CD14-positive monocyte (primary cell): ENCODE results near the gene FOXL2NB. TPM values are rescaled to one million over a fixed set of nuclear protein-coding genes. Genes with fewer than 3 reads are reported as not detected.

Experiments
- DNase-seq, 3 donors: peaks; one replicate each; pipeline ENCODE4 v3.0.0-alpha.2; 2011 to 2022
- H2AFZ ChIP-seq: 2 replicates; pipeline ENCODE4 v1.6.0; 2012; ENCODE audit warnings: mild to moderate bottlenecking, low read depth, low read length, inconsistent platforms; ENCODE audit not compliant: insufficient read depth, poor library complexity, severe bottlenecking
- H3K27ac ChIP-seq, 2 donors: 1 replicate in 1 of 2; 2 replicates in 1 of 2; pipeline ENCODE4 v1.5.1; 2012 to 2013; ENCODE audit warnings: low read length in 2 of 2, control low read depth in 1 of 2, inconsistent platforms in 1 of 2, low read depth in 1 of 2, mild to moderate bottlenecking in 1 of 2
- H3K27me3 ChIP-seq, 2 donors: one replicate each; pipeline versions ENCODE4 v1.6.0 to v1.6.1; 2011 to 2013; ENCODE audit warnings: low read length in 2 of 2; ENCODE audit not compliant: control insufficient read depth in 2 of 2, insufficient read depth in 2 of 2
- H3K36me3 ChIP-seq, 2 donors: replicated peaks in 1 of 2; 1 replicate in 1 of 2; 2 replicates in 1 of 2; pipeline versions ENCODE4 v1.5.1 to v1.6.1; 2012 to 2013; ENCODE audit warnings: low read length in 2 of 2, control low read depth in 1 of 2, inconsistent platforms in 1 of 2, mild to moderate bottlenecking in 1 of 2; ENCODE audit not compliant: insufficient read depth in 2 of 2, control insufficient read depth in 1 of 2
- H3K4me1 ChIP-seq, 2 donors: 1 replicate in 1 of 2; 2 replicates in 1 of 2; pipeline versions ENCODE4 v1.5.1 to v1.6.1; 2012 to 2013; ENCODE audit warnings: low read length in 2 of 2, control low read depth in 1 of 2, inconsistent platforms in 1 of 2, mild to moderate bottlenecking in 1 of 2, moderate library complexity in 1 of 2; ENCODE audit not compliant: insufficient read depth in 2 of 2, control insufficient read depth in 1 of 2
- H3K4me2 ChIP-seq: replicated peaks from 2 replicates; pipeline ENCODE3; 2012; ENCODE audit warnings: low read length, moderate library complexity, mild to moderate bottlenecking; ENCODE audit not compliant: poor library complexity, severe bottlenecking; ENCODE audit errors: extremely low read depth
- H3K4me3 ChIP-seq, 3 experiments: fragments of 200-600 bp in 1 of 3; sonication (generic) in 1 of 3; replicated peaks in 1 of 3; 1 replicate in 2 of 3; 2 replicates in 1 of 3; pipeline ENCODE4 v1.5.1; 2011 to 2013; ENCODE audit warnings: low read length in 3 of 3, mild to moderate bottlenecking in 3 of 3, control low read depth in 2 of 3, low read depth in 2 of 3, inconsistent platforms in 1 of 3, moderate library complexity in 1 of 3
- H3K79me2 ChIP-seq: 2 replicates; pipeline ENCODE4 v1.6.0; 2012; ENCODE audit warnings: mild to moderate bottlenecking, control low read depth, inconsistent platforms, low read length, moderate library complexity; ENCODE audit not compliant: insufficient read depth
- H3K9ac ChIP-seq: 2 replicates; pipeline ENCODE4 v1.6.0; 2017; ENCODE audit warnings: low read length, mild to moderate bottlenecking; ENCODE audit not compliant: insufficient read depth, poor library complexity, severe bottlenecking
- H3K9me3 ChIP-seq, 2 donors: replicated peaks in 1 of 2; 1 replicate in 1 of 2; 2 replicates in 1 of 2; pipeline versions ENCODE4 v1.5.1 to v1.6.1; 2012 to 2013; ENCODE audit warnings: low read length in 2 of 2, control low read depth in 1 of 2; ENCODE audit not compliant: control insufficient read depth in 1 of 2, insufficient read depth in 1 of 2
- H4K20me1 ChIP-seq: 2 replicates; pipeline ENCODE4 v1.6.0; 2012; ENCODE audit warnings: mild to moderate bottlenecking, low read length, control low read depth, moderate library complexity; ENCODE audit not compliant: insufficient read depth
- H3K27ac Mint-ChIP-seq, 7 donors: one replicate each; pipeline ENCODE4 v1.8.0; 2020; ENCODE audit warnings: mild to moderate bottlenecking in 7 of 7, mixed read lengths in 7 of 7, moderate library complexity in 6 of 7, inconsistent platforms in 2 of 7
- H3K27me3 Mint-ChIP-seq, 3 donors: one replicate each; pipeline ENCODE4 v1.8.0; 2021 to 2022; ENCODE audit warnings: low read depth in 3 of 3, mild to moderate bottlenecking in 3 of 3, mixed read lengths in 3 of 3, moderate library complexity in 3 of 3, inconsistent platforms in 1 of 3
- H3K36me3 Mint-ChIP-seq, 2 donors: one replicate each; pipeline ENCODE4 v1.8.0; 2020; ENCODE audit warnings: mixed read lengths in 2 of 2, inconsistent platforms in 1 of 2, mild to moderate bottlenecking in 1 of 2
- H3K4me1 Mint-ChIP-seq: one replicate; pipeline ENCODE4 v1.8.0; 2020; ENCODE audit warnings: mild to moderate bottlenecking, mixed read lengths
- H3K4me3 Mint-ChIP-seq, 2 donors: one replicate each; pipeline ENCODE4 v1.8.0; 2020; ENCODE audit warnings: mild to moderate bottlenecking in 2 of 2, mixed read lengths in 2 of 2, moderate library complexity in 1 of 2
- H3K9me3 Mint-ChIP-seq, 7 donors: one replicate each; pipeline ENCODE4 v1.8.0; 2020 to 2022; ENCODE audit warnings: mixed read lengths in 7 of 7, mild to moderate bottlenecking in 6 of 7, moderate library complexity in 6 of 7, inconsistent platforms in 2 of 7
- CTCF ChIP-seq: fragments of 200-600 bp; IDR thresholded peaks from one replicate; pipeline ENCODE4 v1.8.0; 2022; ENCODE audit warnings: antibody characterized with exemption, mild to moderate bottlenecking
- WGBS: methylation state at CpG from one replicate; pipeline ENCODE4 v1.1.5; 2013; ENCODE audit warnings: missing lambda C conversion rate; ENCODE audit not compliant: insufficient coverage; 5-methylcytosine and 5-hydroxymethylcytosine counted together
- intact Hi-C, 2 donors: fragments of 100-400 bp; cut with micrococcal nuclease; formaldehyde crosslinking; loops; one replicate each; pipeline versions ENCODE4 v1.15.0 to v1.15.1; 2023
- polyA plus RNA-seq, 3 donors: library from polyadenylated mRNA; depleted of rRNA in 1 of 3; unstranded in 2 of 3; stranded (reverse) in 1 of 3; fragments of 300-500 nt in 2 of 3; fragments of >200 nt in 1 of 3; fragmentation: Illumina TruSeq in 2 of 3; gene quantifications; 1 replicate in 2 of 3; 2 replicates in 1 of 3; pipeline ENCODE4 v1.2.3, GENCODE V29; 2012 to 2021

Gene FOXL2NB
- polyA plus RNA-seq, 3 donors, result not detected

DNA sequence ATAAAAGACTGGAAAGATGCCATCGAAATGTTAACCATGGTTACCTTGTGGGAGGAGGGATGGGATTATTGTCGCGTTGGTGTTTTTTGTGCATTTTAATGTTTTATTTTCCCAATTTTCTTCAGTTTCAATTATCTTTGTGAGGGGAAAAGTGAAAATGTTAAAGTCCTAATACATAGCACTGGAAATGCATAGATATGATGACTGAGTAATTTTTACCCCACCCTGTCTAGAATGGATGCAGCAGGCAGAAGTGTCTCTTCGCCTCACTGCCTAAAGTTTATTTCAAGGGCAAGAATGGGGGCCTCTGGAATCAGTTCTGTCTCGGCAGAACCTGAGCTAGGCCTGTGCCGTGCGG, 11.5 kb upstream of the FOXL2NB start:
- H3K4me2 ChIP-seq, result peak overlapping the region; percentile 81
- peaks cover 8 to 31% of the 10 kb centered on the region in 2 donors for H3K9me3 ChIP-seq
- Mint-ChIP-seq H3K27ac (no peak overlapping the region), H3K36me3 (peaks cover 6 to 8% of the 10 kb centered on the region in 2 donors), H3K9me3 (peaks cover 0 to 25% (median 10%) of the 10 kb centered on the region in 7 donors), H3K27me3 (peaks cover 71 to 89% (median 78%) of the 10 kb centered on the region in 3 donors), H3K4me1 (peaks cover 43% of the 10 kb centered on the region), H3K4me3 (peak overlapping the region; percentile 47 to 92)
- no peak for DNase-seq
- no peak overlapping the region for H3K9ac ChIP-seq
- no peaks in the 10 kb centered on the region for H4K20me1 ChIP-seq
- intact Hi-C loops, result no loop called here
- no peaks in the 10 kb centered on the region for H3K79me2 ChIP-seq
- H3K36me3 ChIP-seq, result no peaks in the 10 kb centered on the region
- H3K4me1 ChIP-seq, result peaks cover 43 to 45% of the 10 kb centered on the region in 2 donors
- H3K27ac ChIP-seq, result no peak overlapping the region
- H2AFZ ChIP-seq, result peak overlapping the region; percentile 60
- H3K27me3 ChIP-seq, result peaks cover 54 to 76% of the 10 kb centered on the region in 2 donors
- TF ChIP-seq CTCF, result no peak
- 29% methylated on average over 4 of the region's 7 CpGs for WGBS
- peak overlapping the region in 1 of 3 experiments; percentile 69 for H3K4me3 ChIP-seq

DNA sequence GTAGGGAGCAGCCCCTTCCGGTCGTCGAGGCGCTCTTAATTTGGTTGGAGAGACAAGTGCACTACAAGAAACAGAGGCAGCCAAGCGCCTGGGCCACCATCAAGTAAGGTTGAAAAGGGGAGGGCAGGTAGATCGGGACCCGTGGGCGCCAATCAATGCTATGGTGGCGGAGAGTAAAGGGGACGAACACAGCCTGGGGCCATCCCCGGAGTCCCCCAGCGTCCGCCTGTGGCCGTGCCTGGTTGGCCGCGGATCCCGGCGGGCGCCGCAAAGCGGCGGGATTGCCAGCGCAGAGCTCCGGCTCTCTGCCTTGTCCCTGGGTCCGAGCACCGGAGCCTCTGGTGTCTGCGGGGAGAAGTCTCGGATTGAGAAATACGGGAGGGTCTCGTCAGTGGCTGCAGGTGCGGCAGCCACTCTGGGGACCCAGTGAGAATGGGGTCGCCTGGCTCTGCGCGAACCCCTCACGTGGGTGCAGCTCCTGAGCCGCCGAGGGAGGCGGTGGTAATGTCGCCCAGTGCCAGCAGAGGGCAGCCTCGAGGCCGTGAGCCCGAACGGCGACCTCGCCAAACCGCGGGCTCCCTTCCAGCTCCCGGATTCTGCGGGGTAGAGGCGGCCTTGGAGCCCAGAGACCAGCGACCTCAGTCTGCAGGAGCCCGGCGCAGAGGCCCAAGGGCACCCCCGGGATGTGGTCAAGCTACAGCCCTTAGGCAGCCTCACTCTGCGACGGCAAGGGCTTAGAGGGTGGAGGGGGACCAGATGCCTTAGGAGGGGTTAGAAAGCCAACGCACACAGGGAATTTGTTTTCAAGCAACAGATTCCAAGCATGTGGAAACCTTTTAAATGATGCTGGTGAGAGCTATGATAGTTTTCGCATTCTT, 10.9 kb upstream of the FOXL2NB start:
- Histone ChIP-seq H3K27ac (no peak overlapping the region), H3K4me2 (peak overlapping the region; percentile 81), H3K79me2 (no peaks in the 10 kb centered on the region), H3K27me3 (peaks cover 60 to 83% of the 10 kb centered on the region in 2 donors), H3K9ac (peak overlapping the region; percentile 44), H3K4me1 (peaks cover 43 to 45% of the 10 kb centered on the region in 2 donors), H3K9me3 (peaks cover 8 to 35% of the 10 kb centered on the region in 2 donors), H3K4me3 (peak overlapping the region; percentile 0 to 69 (median 15)), H2AFZ (peak overlapping the region; percentile 60), H3K36me3 (no peaks in the 10 kb centered on the region), H4K20me1 (no peaks in the 10 kb centered on the region)
- peak; percentile 99 for TF ChIP-seq CTCF
- Mint-ChIP-seq H3K4me1 (peaks cover 43% of the 10 kb centered on the region), H3K4me3 (peak overlapping the region; percentile 72 to 92), H3K27me3 (peaks cover 72 to 91% (median 82%) of the 10 kb centered on the region in 3 donors), H3K36me3 (peaks cover 6 to 8% of the 10 kb centered on the region in 2 donors), H3K9me3 (peaks cover 0 to 29% (median 11%) of the 10 kb centered on the region in 7 donors), H3K27ac (no peak overlapping the region)
- intact Hi-C loops, result loop anchor here in 1 of 2 donors (2.0 kb wide), 1 partner anchor 393 kb away; no protein-coding TSS in a partner anchor
- peak; percentile 41 to 58 (median 51) for DNase-seq
- WGBS, result under 1% methylated on average over 52 of the region's 58 CpGs
